Astrocyte (in vitro differentiated cells and primary cell): Measurements from ENCODE around the gene MAPKAP1.

Source experiments
- CTCF ChIP-seq: IDR thresholded peaks from 2 replicates; pipeline ENCODE4 v1.5.1; 2011; ENCODE audit warnings: low read depth, mild to moderate bottlenecking, inconsistent platforms, low read length, moderate library complexity; ENCODE audit not compliant: insufficient read depth
- EZH2 ChIP-seq: IDR thresholded peaks from 2 replicates; pipeline ENCODE4 v1.6.1; 2012; ENCODE audit warnings: mild to moderate bottlenecking, low read length, inconsistent platforms; ENCODE audit not compliant: insufficient read depth

- TF ChIP-seq CTCF: no peak
- no peak for TF ChIP-seq EZH2
Observed at GRCh38 chr9:125745682-125746016, 38.6 kb upstream of the MAPKAP1 start.
